ENCODE data around the gene WIPF2. TPM values are rescaled to one million over a fixed set of nuclear protein-coding genes. Genes with fewer than 3 reads are reported as not detected.
"Not testable (repeated sequence)": the region's sequence is repeated elsewhere in the genome, so short reads cannot be mapped to it uniquely, and the experiment has no call there.

The WIPF2 gene
- total RNA-seq, 1 experiment from 2014 or later: 12.8 TPM

- no peak for DNase-seq (ENCODE audit: low read depth)
Measured at GRCh38 chr17:40295488-40296436, 76.7 kb downstream of the WIPF2 start.

- DNase-seq (ENCODE audit: low read depth): no peak
Measured at GRCh38 chr17:40297511-40297910, 78.4 kb downstream of the WIPF2 start.

- DNase-seq (ENCODE audit: low read depth): no peak
Measured at GRCh38 chr17:40298726-40299125, 79.6 kb downstream of the WIPF2 start.

GRCh38 chr17:40299159-40299757, 80.2 kb downstream of the WIPF2 start:
- not testable (repeated sequence) for DNase-seq (ENCODE audit: low read depth)

- DNase-seq (ENCODE audit: low read depth): no peak
Measured at GRCh38 chr17:40301315-40301714, 82.2 kb downstream of the WIPF2 start.

GRCh38 chr17:40303009-40303657, 84.0 kb downstream of the WIPF2 start:
- peak; percentile 68 for DNase-seq (ENCODE audit: low read depth)

GRCh38 chr17:40303708-40304551, 84.8 kb downstream of the WIPF2 start:
- DNase-seq (ENCODE audit: low read depth): peak; percentile 61

GRCh38 chr17:40304552-40304863, 85.4 kb downstream of the WIPF2 start:
- peak; percentile 98 for DNase-seq (ENCODE audit: low read depth)

- DNase-seq (ENCODE audit: low read depth): not testable (repeated sequence)
Measured at GRCh38 chr17:40304866-40305265, 85.8 kb downstream of the WIPF2 start.

GRCh38 chr17:40306395-40306794, 87.3 kb downstream of the WIPF2 start:
- peak; percentile 53 for DNase-seq (ENCODE audit: low read depth)

GRCh38 chr17:40307001-40307730, 88.1 kb downstream of the WIPF2 start:
- peak; percentile 88 for DNase-seq (ENCODE audit: low read depth)

GRCh38 chr17:40307740-40308239, 88.7 kb downstream of the WIPF2 start:
- DNase-seq (ENCODE audit: low read depth): no peak

- no peak for DNase-seq (ENCODE audit: low read depth)
Measured at GRCh38 chr17:40309031-40309948, 90.2 kb downstream of the WIPF2 start, which contains the start of gene RARA. Gene RARA, plus strand, starts transcription at chr17:40309180. Its CDS starts 22,039 bp downstream, at chr17:40331219.

- DNase-seq (ENCODE audit: low read depth): no peak
Measured at GRCh38 chr17:40309949-40310510, 90.9 kb downstream of the WIPF2 start.

GRCh38 chr17:40310882-40311391, 91.8 kb downstream of the WIPF2 start:
- peak; percentile 76 for DNase-seq (ENCODE audit: low read depth)

- peak; percentile 84 for DNase-seq (ENCODE audit: low read depth)
Measured at GRCh38 chr17:40311575-40311974, 92.5 kb downstream of the WIPF2 start.

- peak; percentile 91 for DNase-seq (ENCODE audit: low read depth)
Measured at GRCh38 chr17:40312131-40312731, 93.1 kb downstream of the WIPF2 start.

GRCh38 chr17:40312893-40313667, 94.0 kb downstream of the WIPF2 start:
- peak; percentile 80 for DNase-seq (ENCODE audit: low read depth)

Measured in M059J (cell line).